ENCODE measurements around the gene RNGTT.
"Not testable (repeated sequence)": the region's sequence is repeated elsewhere in the genome, so short reads cannot be mapped to it uniquely, and the experiment has no call there.

Gene RNGTT

GRCh38 chr6:88914895-88915598, 48.4 kb downstream of the RNGTT start:
- in situ Hi-C loops (cut with MboI; ENCODE audit: low sequenced_read_pairs) = no loop called here

- in situ Hi-C loops (cut with MboI; ENCODE audit: low sequenced_read_pairs) = no loop called here
Measured at GRCh38 chr6:88914180-88914579, 49.2 kb downstream of the RNGTT start.

- in situ Hi-C loops (cut with MboI; ENCODE audit: low sequenced_read_pairs) = no loop called here
Measured at GRCh38 chr6:88913471-88913870, 49.9 kb downstream of the RNGTT start.

- in situ Hi-C loops (cut with MboI; ENCODE audit: low sequenced_read_pairs) = no loop called here
Measured at GRCh38 chr6:88910922-88911778, 52.3 kb downstream of the RNGTT start.

GRCh38 chr6:88908598-88909548, 54.5 kb downstream of the RNGTT start:
- in situ Hi-C loops (cut with MboI; ENCODE audit: low sequenced_read_pairs) = no loop called here

- in situ Hi-C loops (cut with MboI; ENCODE audit: low sequenced_read_pairs) = not testable (repeated sequence)
Measured at GRCh38 chr6:88907148-88907547, 56.3 kb downstream of the RNGTT start.

GRCh38 chr6:88899569-88900316, 63.7 kb downstream of the RNGTT start:
- in situ Hi-C loops (cut with MboI; ENCODE audit: low sequenced_read_pairs) = no loop called here

GRCh38 chr6:88895911-88896310, 67.5 kb downstream of the RNGTT start:
- in situ Hi-C loops (cut with MboI; ENCODE audit: low sequenced_read_pairs) = no loop called here

- in situ Hi-C loops (cut with MboI; ENCODE audit: low sequenced_read_pairs) = no loop called here
Measured at GRCh38 chr6:88890860-88891845, 72.3 kb downstream of the RNGTT start.

GRCh38 chr6:88890394-88890793, 73.0 kb downstream of the RNGTT start:
- in situ Hi-C loops (cut with MboI; ENCODE audit: low sequenced_read_pairs) = no loop called here

GRCh38 chr6:88884361-88884760, 79.1 kb downstream of the RNGTT start:
- in situ Hi-C loops (cut with MboI; ENCODE audit: low sequenced_read_pairs) = no loop called here

- in situ Hi-C loops (cut with MboI; ENCODE audit: low sequenced_read_pairs) = no loop called here
Measured at GRCh38 chr6:88882536-88882935, 80.9 kb downstream of the RNGTT start.

- in situ Hi-C loops (cut with MboI; ENCODE audit: low sequenced_read_pairs) = no loop called here
Measured at GRCh38 chr6:88881451-88881850, 82.0 kb downstream of the RNGTT start.

GRCh38 chr6:88880021-88880420, 83.4 kb downstream of the RNGTT start:
- in situ Hi-C loops (cut with MboI; ENCODE audit: low sequenced_read_pairs) = no loop called here

GRCh38 chr6:88877893-88878292, 85.5 kb downstream of the RNGTT start:
- in situ Hi-C loops (cut with MboI; ENCODE audit: low sequenced_read_pairs) = no loop called here

- in situ Hi-C loops (cut with MboI; ENCODE audit: low sequenced_read_pairs) = loop anchor here (25.0 kb wide), 1 partner anchor 936 kb away; no protein-coding TSS in a partner anchor
Measured at GRCh38 chr6:88872962-88873361, 90.5 kb downstream of the RNGTT start.

GRCh38 chr6:88871498-88871897, 91.9 kb downstream of the RNGTT start:
- in situ Hi-C loops (cut with MboI; ENCODE audit: low sequenced_read_pairs) = loop anchor here (25.0 kb wide), 1 partner anchor 934 kb away; no protein-coding TSS in a partner anchor

GRCh38 chr6:88870717-88871330, 92.6 kb downstream of the RNGTT start:
- in situ Hi-C loops (cut with MboI; ENCODE audit: low sequenced_read_pairs) = loop anchor here (25.0 kb wide), 1 partner anchor 934 kb away; no protein-coding TSS in a partner anchor

Measured in HL-60/S4 treated with phorbol 12-myristate 13-acetate at 8.2 ng/mL for 4 days and 3 days (cell line).